ENCODE results near the gene ATP5MC2.
"Not testable (repeated sequence)": the region's sequence is repeated elsewhere in the genome, so short reads cannot be mapped to it uniquely, and the experiment has no call there.

ATP5MC2 gene

GRCh38 chr12:53652366-53652765 is 23.5 kb downstream of the ATP5MC2 start:
- H4K20me1 ChIP-seq (ENCODE audit: insufficient read depth, low read length), result no peaks in the 10 kb centered on the region
- no peak overlapping the region for H3K4me2 ChIP-seq (ENCODE audit: low read length)
- no peak overlapping the region for H3K27ac ChIP-seq (ENCODE audit: low read length)
- no peak overlapping the region for H2AFZ ChIP-seq (ENCODE audit: low read depth, low read length)
- H3K9ac ChIP-seq (ENCODE audit: low read length), result no peak overlapping the region
- no peak overlapping the region for H3K4me3 ChIP-seq (ENCODE audit: low read length)
- H3K9me3 ChIP-seq (ENCODE audit: insufficient read depth, low read length), result no peaks in the 10 kb centered on the region
- H3K4me1 ChIP-seq (ENCODE audit: low read length), result peaks cover 5% of the 10 kb centered on the region
- no peaks in the 10 kb centered on the region for H3K36me3 ChIP-seq (replicated peaks; ENCODE audit: low read depth, low read length)
- no peaks in the 10 kb centered on the region for H3K79me2 ChIP-seq (ENCODE audit: low read length)
- no peaks in the 10 kb centered on the region for H3K27me3 ChIP-seq (ENCODE audit: low read depth, low read length)
- TF ChIP-seq EZH2phosphoT487 (IDR thresholded peaks at IDR 0.05; ENCODE audit: low read depth) (no peak), CTCF (IDR thresholded peaks at IDR 0.05; ENCODE audit: low read depth, low read length) (no peak)

GRCh38 chr12:53651737-53652136 is 24.1 kb downstream of the ATP5MC2 start:
- Histone ChIP-seq H3K4me3 (ENCODE audit: low read length) (no peak overlapping the region), H3K27ac (ENCODE audit: low read length) (no peak overlapping the region), H3K4me2 (ENCODE audit: low read length) (no peak overlapping the region)

GRCh38 chr12:53646300-53646699 is 29.6 kb downstream of the ATP5MC2 start:
- not testable (repeated sequence) for H3K4me3 ChIP-seq (ENCODE audit: low read length); H3K36me3 ChIP-seq (replicated peaks; ENCODE audit: low read depth, low read length); H3K27ac ChIP-seq (ENCODE audit: low read length); H3K4me1 ChIP-seq (ENCODE audit: low read length); H3K79me2 ChIP-seq (ENCODE audit: low read length); H2AFZ ChIP-seq (ENCODE audit: low read depth, low read length); H4K20me1 ChIP-seq (ENCODE audit: insufficient read depth, low read length); H3K27me3 ChIP-seq (ENCODE audit: low read depth, low read length); H3K9me3 ChIP-seq (ENCODE audit: insufficient read depth, low read length); H3K9ac ChIP-seq (ENCODE audit: low read length); H3K4me2 ChIP-seq (ENCODE audit: low read length)

More at GRCh38 chr12:53651737-53652136, 24.1 kb downstream of the ATP5MC2 start:
- Histone ChIP-seq H3K9me3 (ENCODE audit: insufficient read depth, low read length) (no peaks in the 10 kb centered on the region), H4K20me1 (ENCODE audit: insufficient read depth, low read length) (no peaks in the 10 kb centered on the region), H3K9ac (ENCODE audit: low read length) (no peak overlapping the region), H2AFZ (ENCODE audit: low read depth, low read length) (no peak overlapping the region), H3K79me2 (ENCODE audit: low read length) (no peaks in the 10 kb centered on the region), H3K4me1 (ENCODE audit: low read length) (peaks cover under 1% of the 10 kb centered on the region), H3K36me3 (replicated peaks; ENCODE audit: low read depth, low read length) (no peaks in the 10 kb centered on the region), H3K27me3 (ENCODE audit: low read depth, low read length) (0 out of 2 replicates have a peak, but pooled peaks cover 3% of the 10 kb centered on the region)
- TF ChIP-seq EZH2phosphoT487 (IDR thresholded peaks at IDR 0.05; ENCODE audit: low read depth), result no peak
- TF ChIP-seq CTCF (IDR thresholded peaks at IDR 0.05; ENCODE audit: low read depth, low read length), result no peak

- H3K4me3 ChIP-seq (ENCODE audit: low read length), result no peak overlapping the region
- TF ChIP-seq EZH2phosphoT487 (IDR thresholded peaks at IDR 0.05; ENCODE audit: low read depth), result no peak
- TF ChIP-seq CTCF (IDR thresholded peaks at IDR 0.05; ENCODE audit: low read depth, low read length), result no peak
- no peak overlapping the region for H2AFZ ChIP-seq (ENCODE audit: low read depth, low read length)
- no peak overlapping the region for H3K27ac ChIP-seq (ENCODE audit: low read length)
- no peaks in the 10 kb centered on the region for H3K79me2 ChIP-seq (ENCODE audit: low read length)
- no peak overlapping the region for H3K4me2 ChIP-seq (ENCODE audit: low read length)
- H4K20me1 ChIP-seq (ENCODE audit: insufficient read depth, low read length), result no peaks in the 10 kb centered on the region
- no peaks in the 10 kb centered on the region for H3K36me3 ChIP-seq (replicated peaks; ENCODE audit: low read depth, low read length)
- H3K4me1 ChIP-seq (ENCODE audit: low read length), result no peaks in the 10 kb centered on the region
- 0 out of 2 replicates have a peak, but pooled peaks cover 3% of the 10 kb centered on the region for H3K27me3 ChIP-seq (ENCODE audit: low read depth, low read length)
- no peaks in the 10 kb centered on the region for H3K9me3 ChIP-seq (ENCODE audit: insufficient read depth, low read length)
- H3K9ac ChIP-seq (ENCODE audit: low read length), result no peak overlapping the region
Observed at GRCh38 chr12:53645165-53645564, 30.7 kb downstream of the ATP5MC2 start.

- H3K4me3 ChIP-seq (ENCODE audit: low read length), result no peak overlapping the region
- no peaks in the 10 kb centered on the region for H3K9me3 ChIP-seq (ENCODE audit: insufficient read depth, low read length)
- 0 out of 2 replicates have a peak, but pooled peaks cover 3% of the 10 kb centered on the region for H3K27me3 ChIP-seq (ENCODE audit: low read depth, low read length)
- no peak overlapping the region for H3K9ac ChIP-seq (ENCODE audit: low read length)
- no peaks in the 10 kb centered on the region for H4K20me1 ChIP-seq (ENCODE audit: insufficient read depth, low read length)
- no peaks in the 10 kb centered on the region for H3K36me3 ChIP-seq (replicated peaks; ENCODE audit: low read depth, low read length)
- H3K4me1 ChIP-seq (ENCODE audit: low read length), result no peaks in the 10 kb centered on the region
- no peak overlapping the region for H3K4me2 ChIP-seq (ENCODE audit: low read length)
- no peaks in the 10 kb centered on the region for H3K79me2 ChIP-seq (ENCODE audit: low read length)
- H2AFZ ChIP-seq (ENCODE audit: low read depth, low read length), result no peak overlapping the region
- TF ChIP-seq EZH2phosphoT487 (IDR thresholded peaks at IDR 0.05; ENCODE audit: low read depth) (no peak), CTCF (IDR thresholded peaks at IDR 0.05; ENCODE audit: low read depth, low read length) (no peak)
- H3K27ac ChIP-seq (ENCODE audit: low read length), result no peak overlapping the region
Observed at GRCh38 chr12:53644133-53644532, 31.8 kb downstream of the ATP5MC2 start.
